SK-N-SH treated with all-trans-retinoic acid at 6 μM for 48 hours (cell line): ENCODE results near the gene CYP19A1.

Experiments used
- ATAC-seq: fragments of 200-7000 bp; cut with Tn5 transposase; 3 replicates; pipeline ENCODE4 v1.9.1; 2020; ENCODE audit warnings: mild to moderate bottlenecking, moderate library complexity
- ARNTL ChIP-seq: fragments of 450-650 bp; formaldehyde crosslinking; IDR thresholded peaks from 2 replicates; pipeline ENCODE4 v1.5.0; 2020; ENCODE audit warnings: low read depth, mild to moderate bottlenecking, moderate library complexity, borderline replicate concordance
- BACH2 ChIP-seq: fragments of 250-450 bp; sonication (Bioruptor Pico); IDR thresholded peaks from 2 replicates; pipeline ENCODE4 v1.9.0; 2021; ENCODE audit warnings: mild to moderate bottlenecking, borderline replicate concordance
- CREB5 ChIP-seq: fragments of 250-450 bp; sonication (Bioruptor Pico); IDR thresholded peaks from 2 replicates; pipeline ENCODE4 v1.5.1; 2020; ENCODE audit warnings: low read depth, mild to moderate bottlenecking, moderate library complexity
- CSDC2 ChIP-seq: fragments of 250-450 bp; sonication (Bioruptor Pico); IDR thresholded peaks from 2 replicates; pipeline ENCODE4 v1.5.0; 2020; ENCODE audit warnings: mild to moderate bottlenecking, moderate library complexity
- ESRRG ChIP-seq: fragments of 250-450 bp; sonication (Bioruptor Pico); IDR thresholded peaks from 2 replicates; pipeline ENCODE4 v1.6.1; 2021; ENCODE audit warnings: mild to moderate bottlenecking
- GLIS3 ChIP-seq: fragments of 250-450 bp; sonication (Bioruptor Pico); IDR thresholded peaks from 2 replicates; pipeline ENCODE4 v1.5.0; 2020; ENCODE audit warnings: mild to moderate bottlenecking, moderate library complexity
- PATZ1 ChIP-seq: fragments of 250-450 bp; sonication (Bioruptor Pico); IDR thresholded peaks from 2 replicates; pipeline ENCODE4 v1.8.0; 2020; ENCODE audit warnings: mild to moderate bottlenecking, moderate library complexity, borderline replicate concordance
- TCF4 ChIP-seq: fragments of 250-450 bp; sonication (Bioruptor Pico); IDR thresholded peaks from 2 replicates; pipeline ENCODE4 v1.8.0; 2021; ENCODE audit warnings: mild to moderate bottlenecking, moderate library complexity, borderline replicate concordance
- TOX ChIP-seq: fragments of 250-450 bp; sonication (Bioruptor Pico); IDR thresholded peaks from 2 replicates; pipeline ENCODE4 v1.8.0; 2021; ENCODE audit warnings: mild to moderate bottlenecking, moderate library complexity, borderline replicate concordance
- TSHZ2 ChIP-seq: fragments of 250-450 bp; sonication (Bioruptor Pico); IDR thresholded peaks from 2 replicates; pipeline ENCODE4 v1.5.0; 2020; ENCODE audit warnings: mild to moderate bottlenecking, moderate library complexity
- ZC3H10 ChIP-seq: fragments of 250-450 bp; sonication (Bioruptor Pico); IDR thresholded peaks from 2 replicates; pipeline ENCODE4 v1.5.1; 2021; ENCODE audit warnings: mild to moderate bottlenecking, moderate library complexity
- ZNF8 ChIP-seq: fragments of 450-650 bp; formaldehyde crosslinking; IDR thresholded peaks from 2 replicates; pipeline ENCODE4 v1.5.0; 2020; ENCODE audit warnings: mild to moderate bottlenecking, moderate library complexity

The CYP19A1 gene

GRCh38 chr15:51161491-51162220 lies 176.7 kb downstream of the CYP19A1 start:
- no peak for ATAC-seq
- TF ChIP-seq TCF4 (CRISPR knock-in tag), result no peak
- TF ChIP-seq ESRRG (CRISPR knock-in tag), result no peak
- TF ChIP-seq ZC3H10 (CRISPR knock-in tag), result no peak
- no peak for TF ChIP-seq CREB5 (CRISPR knock-in tag)
- TF ChIP-seq ZNF8 (CRISPR knock-in tag), result no peak
- no peak for TF ChIP-seq TSHZ2 (CRISPR knock-in tag)
- TF ChIP-seq GLIS3 (CRISPR knock-in tag), result no peak

- TF ChIP-seq CSDC2 (CRISPR knock-in tag), result no peak
- TF ChIP-seq ARNTL, result no peak
- no peak for TF ChIP-seq PATZ1 (CRISPR knock-in tag)
- TF ChIP-seq ZC3H10 (CRISPR knock-in tag), result no peak
- no peak for TF ChIP-seq TOX (CRISPR knock-in tag)
- no peak for TF ChIP-seq BACH2 (CRISPR knock-in tag)
- TF ChIP-seq CREB5 (CRISPR knock-in tag), result no peak
- no peak for ATAC-seq
Measured at GRCh38 chr15:51160484-51160883, 177.9 kb downstream of the CYP19A1 start.
